ENCODE measurements around the gene OSBPL5. TPM values are rescaled to one million over a fixed set of nuclear protein-coding genes. Genes with fewer than 3 reads are reported as not detected.

Gene OSBPL5
- total RNA-seq, 1 donor from 2014 or later, result 88.4 TPM

DNA sequence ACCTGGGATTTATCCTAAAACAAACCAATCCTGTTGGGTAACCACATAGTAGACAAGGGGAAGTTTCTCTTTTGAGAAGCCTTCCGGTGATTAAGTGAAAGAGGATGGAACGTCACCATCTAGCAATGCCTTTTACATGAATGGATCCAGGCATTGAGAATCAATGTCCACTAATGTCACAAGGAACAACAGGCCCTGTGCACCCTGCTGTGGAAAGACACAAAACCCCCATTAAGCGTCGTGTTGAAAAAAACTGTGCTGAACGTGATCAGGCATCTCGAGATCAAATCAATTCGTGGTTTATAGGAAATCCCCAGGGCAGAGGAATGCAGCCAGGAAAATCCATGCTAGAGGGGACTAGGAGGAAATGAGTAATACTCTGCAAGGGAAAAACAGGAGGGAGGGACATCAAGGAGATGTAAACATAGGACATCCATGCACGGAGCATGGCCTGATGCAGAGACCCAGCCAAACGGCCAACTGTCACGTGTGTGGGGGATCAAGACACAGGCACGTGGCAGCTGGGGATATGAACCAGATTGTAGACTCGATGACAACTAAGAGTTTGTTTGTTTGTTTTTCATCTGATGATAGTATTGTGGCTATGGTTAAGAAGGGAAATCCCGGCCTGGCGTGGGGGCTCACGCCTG, 69.3 kb downstream of the OSBPL5 start:
- peak in 1 of 2 donors; percentile 89 for DNase-seq (ENCODE audit: extremely low spot score in 2 of 2)

DNA sequence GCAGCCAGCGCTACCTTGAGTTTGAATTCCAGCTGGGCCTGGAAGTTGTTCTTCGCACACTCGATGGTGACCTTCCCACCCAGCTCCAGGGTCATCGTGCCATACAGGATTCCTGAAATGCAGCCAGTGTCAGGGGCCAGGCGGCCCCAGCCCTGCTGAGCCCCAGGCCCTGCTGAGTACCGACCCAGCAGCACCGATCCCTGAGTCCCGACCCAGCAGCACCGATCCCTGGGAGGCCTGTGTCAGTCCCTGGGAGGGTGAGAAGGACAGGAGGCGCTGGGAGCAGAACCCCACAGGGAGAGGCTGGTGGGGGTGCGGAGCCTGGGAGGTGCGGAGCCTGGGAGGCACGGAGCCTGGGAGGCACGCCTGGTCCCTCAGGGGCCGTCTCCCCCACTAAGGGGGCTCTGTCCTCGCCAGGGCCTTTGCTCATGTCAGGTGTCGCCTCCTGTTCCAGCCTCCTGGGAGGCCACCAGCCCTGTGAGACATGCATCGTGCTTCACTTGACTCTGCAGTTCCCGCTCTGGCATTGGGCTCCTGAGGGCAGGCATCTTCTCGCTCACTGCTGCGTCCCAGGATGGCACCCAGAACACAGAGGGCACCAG, 70.8 kb downstream of the OSBPL5 start:
- Histone ChIP-seq H3K27me3 (no peaks in the 10 kb centered on the region), H3K4me1 (peaks cover 22% of the 10 kb centered on the region), H3K9me3 (no peaks in the 10 kb centered on the region), H3K27ac (peak overlapping the region; percentile 67), H3K36me3 (peaks cover 0 to 30% of the 10 kb centered on the region in 2 donors), H3K4me3 (no peak overlapping the region)
- intact Hi-C loops (cut with DNase I), result loop anchor here (5.0 kb wide), 1 partner anchor 57 kb away; no protein-coding TSS in a partner anchor
- DNase-seq (ENCODE audit: extremely low spot score in 2 of 2), result no peak
- TF ChIP-seq POLR2A (IDR thresholded peaks at IDR 0.05) (no peak), POLR2AphosphoS5 (IDR thresholded peaks at IDR 0.05; ENCODE audit: insufficient read depth in 1 of 2, low read depth in 1 of 2) (no peak)
- TF ChIP-seq, protein P1, sequence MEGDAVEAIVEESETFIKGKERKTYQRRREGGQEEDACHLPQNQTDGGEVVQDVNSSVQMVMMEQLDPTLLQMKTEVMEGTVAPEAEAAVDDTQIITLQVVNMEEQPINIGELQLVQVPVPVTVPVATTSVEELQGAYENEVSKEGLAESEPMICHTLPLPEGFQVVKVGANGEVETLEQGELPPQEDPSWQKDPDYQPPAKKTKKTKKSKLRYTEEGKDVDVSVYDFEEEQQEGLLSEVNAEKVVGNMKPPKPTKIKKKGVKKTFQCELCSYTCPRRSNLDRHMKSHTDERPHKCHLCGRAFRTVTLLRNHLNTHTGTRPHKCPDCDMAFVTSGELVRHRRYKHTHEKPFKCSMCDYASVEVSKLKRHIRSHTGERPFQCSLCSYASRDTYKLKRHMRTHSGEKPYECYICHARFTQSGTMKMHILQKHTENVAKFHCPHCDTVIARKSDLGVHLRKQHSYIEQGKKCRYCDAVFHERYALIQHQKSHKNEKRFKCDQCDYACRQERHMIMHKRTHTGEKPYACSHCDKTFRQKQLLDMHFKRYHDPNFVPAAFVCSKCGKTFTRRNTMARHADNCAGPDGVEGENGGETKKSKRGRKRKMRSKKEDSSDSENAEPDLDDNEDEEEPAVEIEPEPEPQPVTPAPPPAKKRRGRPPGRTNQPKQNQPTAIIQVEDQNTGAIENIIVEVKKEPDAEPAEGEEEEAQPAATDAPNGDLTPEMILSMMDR (IDR thresholded peaks at IDR 0.05), result no peak

More for the DNA sequence above, 69.3 kb downstream of the OSBPL5 start:
- peak; percentile 60 to 71 for TF ChIP-seq POLR2AphosphoS5 (IDR thresholded peaks at IDR 0.05; ENCODE audit: insufficient read depth in 1 of 2, low read depth in 1 of 2)
- TF ChIP-seq, protein P1 (IDR thresholded peaks at IDR 0.05), result no peak
- no peak for TF ChIP-seq POLR2A (IDR thresholded peaks at IDR 0.05)
- peaks cover 0 to 17% of the 10 kb centered on the region in 2 donors for H3K36me3 ChIP-seq
- H3K4me1 ChIP-seq, result peaks cover 22% of the 10 kb centered on the region
- intact Hi-C loops (cut with DNase I), result no loop called here
- H3K27ac ChIP-seq, result peak overlapping the region; percentile 67
- no peak overlapping the region for H3K4me3 ChIP-seq
- no peaks in the 10 kb centered on the region for H3K27me3 ChIP-seq
- H3K9me3 ChIP-seq, result no peaks in the 10 kb centered on the region

DNA sequence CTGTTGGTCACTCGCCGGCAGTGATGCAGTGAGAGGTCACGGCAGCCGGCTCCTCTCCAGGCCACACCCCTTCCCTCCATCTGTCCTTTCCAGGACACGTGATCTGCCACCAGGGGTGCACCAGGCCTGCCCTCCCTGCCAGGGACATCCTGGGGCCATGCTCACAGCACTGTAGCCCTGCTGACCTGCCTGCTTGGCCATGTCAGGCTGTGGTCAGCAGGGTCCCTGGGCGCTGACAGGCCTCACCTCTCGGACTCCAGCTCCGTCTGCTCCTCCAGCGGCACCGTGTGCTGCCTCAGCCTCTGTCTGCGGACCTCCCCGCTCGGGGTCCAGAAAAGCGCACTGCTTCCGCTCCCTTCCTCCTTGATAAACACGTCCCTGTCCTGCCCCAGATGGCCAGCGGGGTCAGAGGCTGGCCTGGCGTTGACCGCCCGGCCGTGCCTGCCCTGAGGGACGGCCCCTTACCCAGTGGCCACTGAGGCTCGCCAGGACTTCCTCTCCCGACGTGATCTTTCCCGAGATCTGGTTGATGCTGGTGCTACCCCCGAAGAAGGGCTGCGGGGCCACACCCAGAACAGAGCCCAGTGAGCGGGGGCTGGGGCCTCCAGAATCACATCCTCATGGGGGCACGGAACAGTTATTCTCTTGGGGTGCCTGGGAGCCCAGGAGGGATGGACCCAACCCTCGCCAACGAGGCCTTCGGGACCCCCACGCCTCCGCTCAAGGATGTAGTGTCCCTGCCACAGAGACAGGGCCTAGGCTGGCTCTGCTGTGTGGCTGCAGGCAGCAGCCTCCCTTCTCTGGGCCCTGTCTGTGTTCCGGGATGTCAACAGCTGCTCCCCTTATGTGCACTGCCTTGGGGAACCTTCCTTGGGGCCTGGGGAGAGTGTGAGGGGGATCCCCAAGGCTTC, 71.6 kb downstream of the OSBPL5 start:
- H3K4me1 ChIP-seq, result peaks cover 22% of the 10 kb centered on the region
- no peaks in the 10 kb centered on the region for H3K27me3 ChIP-seq
- no peak overlapping the region for H3K4me3 ChIP-seq
- intact Hi-C loops (cut with DNase I), result loop anchor here (5.0 kb wide), 1 partner anchor 56 kb away; no protein-coding TSS in a partner anchor
- H3K27ac ChIP-seq, result peak overlapping the region; percentile 67
- no peaks in the 10 kb centered on the region for H3K9me3 ChIP-seq
- H3K36me3 ChIP-seq, result peaks cover 0 to 37% of the 10 kb centered on the region in 2 donors
- DNase-seq (ENCODE audit: extremely low spot score in 2 of 2), result peak in 1 of 2 donors; percentile 85
- TF ChIP-seq POLR2A (IDR thresholded peaks at IDR 0.05) (no peak), POLR2AphosphoS5 (IDR thresholded peaks at IDR 0.05; ENCODE audit: insufficient read depth in 1 of 2, low read depth in 1 of 2) (no peak)
- TF ChIP-seq, protein P1 (IDR thresholded peaks at IDR 0.05), result no peak

DNA sequence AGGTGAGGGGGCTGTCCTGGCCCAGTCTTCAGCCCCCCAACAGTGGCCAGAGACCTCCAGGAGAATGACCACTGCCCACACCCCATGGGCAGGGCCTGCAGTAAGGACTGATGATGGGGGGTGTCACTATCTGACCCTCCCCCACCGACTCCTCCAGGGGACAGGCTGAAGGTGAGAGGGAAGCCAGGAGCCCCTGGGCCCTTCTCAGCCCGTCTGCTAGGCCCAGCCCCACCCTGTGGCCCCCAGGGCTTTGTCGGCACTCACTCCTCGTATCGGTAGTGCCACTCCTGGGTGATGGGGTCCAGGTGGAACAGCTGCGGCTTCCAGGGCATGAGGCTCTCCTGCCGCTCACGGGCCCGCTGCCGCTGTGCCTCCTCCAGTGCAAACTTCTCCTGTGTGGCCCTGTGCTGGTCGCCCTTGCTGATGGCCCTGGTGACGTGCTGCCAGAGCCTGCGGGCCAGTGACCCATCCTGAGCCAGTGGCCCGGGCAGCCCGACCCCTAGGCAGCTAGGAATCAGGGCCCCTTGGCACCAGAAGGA, 72.4 kb downstream of the OSBPL5 start:
- TF ChIP-seq POLR2AphosphoS5 (IDR thresholded peaks at IDR 0.05; ENCODE audit: insufficient read depth in 1 of 2, low read depth in 1 of 2) (no peak), POLR2A (IDR thresholded peaks at IDR 0.05) (no peak)
- TF ChIP-seq, protein P1 (IDR thresholded peaks at IDR 0.05), result no peak
- peak; percentile 77 to 96 for DNase-seq (ENCODE audit: extremely low spot score in 2 of 2)
- Histone ChIP-seq H3K4me1 (peaks cover 22% of the 10 kb centered on the region), H3K9me3 (no peaks in the 10 kb centered on the region), H3K36me3 (peaks cover 0 to 43% of the 10 kb centered on the region in 2 donors), H3K27ac (peak overlapping the region; percentile 42), H3K27me3 (no peaks in the 10 kb centered on the region), H3K4me3 (no peak overlapping the region)
- intact Hi-C loops (cut with DNase I), result loop anchor here (5.0 kb wide), 1 partner anchor 55 kb away; no protein-coding TSS in a partner anchor
